Vagina (tissue), 2 donors: Measurements from ENCODE around the gene LENG1. TPM values are rescaled to one million over a fixed set of nuclear protein-coding genes. Genes with fewer than 3 reads are reported as not detected.

Source experiments
- DNase-seq, 2 donors: peaks; one replicate each; pipeline ENCODE4 v3.0.0-alpha.2; 2017; ENCODE audit errors: extremely low spot score in 2 of 2
- H3K27ac ChIP-seq: fragments of 200-600 bp; sonication (generic); one replicate; pipeline ENCODE4 v1.5.1; 2019
- H3K27me3 ChIP-seq: fragments of 200-600 bp; sonication (generic); one replicate; pipeline ENCODE4 v1.5.1; 2019
- H3K36me3 ChIP-seq, 2 donors: fragments of 200-600 bp; sonication (generic); one replicate each; pipeline ENCODE4 v1.5.1; 2017 to 2019
- H3K4me1 ChIP-seq: fragments of 200-600 bp; sonication (generic); one replicate; pipeline ENCODE4 v1.5.1; 2019
- H3K4me3 ChIP-seq, 2 donors: fragments of 200-600 bp; sonication (generic); 1 replicate in 1 of 2; 2 replicates in 1 of 2; pipeline ENCODE4 v1.5.1; 2016 to 2019
- H3K9me3 ChIP-seq: fragments of 200-600 bp; sonication (generic); one replicate; pipeline ENCODE4 v1.5.1; 2019
- CTCF ChIP-seq, 3 experiments: fragments of 450-650 bp in 2 of 3; fragments of 200-600 bp in 1 of 3; sonication (generic) in 1 of 3; IDR thresholded peaks; one replicate each; pipeline ENCODE4 v1.5.1; 2017 to 2019; ENCODE audit warnings: antibody characterized with exemption in 3 of 3, mild to moderate bottlenecking in 2 of 3, moderate library complexity in 2 of 3
- POLR2A ChIP-seq, 2 donors: fragments of 450-650 bp; IDR thresholded peaks; one replicate each; pipeline ENCODE4 v1.6.1; 2017; ENCODE audit warnings: antibody characterized with exemption in 2 of 2, mild to moderate bottlenecking in 2 of 2, moderate library complexity in 2 of 2
- POLR2AphosphoS5 ChIP-seq, 2 donors: sonication (generic); formaldehyde crosslinking; IDR thresholded peaks; one replicate each; pipeline ENCODE4 v1.9.0; 2017; ENCODE audit warnings: antibody characterized with exemption in 2 of 2, mild to moderate bottlenecking in 2 of 2, low read depth in 1 of 2; ENCODE audit not compliant: insufficient read depth in 1 of 2
- intact Hi-C: fragments of 100-400 bp; cut with DNase I; formaldehyde crosslinking; loops from one replicate; pipeline ENCODE4 v1.15.1; 2023
- total RNA-seq: library from RNA; depleted of rRNA; stranded (reverse); fragments of >200 nt; gene quantifications from one replicate; pipeline ENCODE4 v1.2.3, GENCODE V29; 2016

LENG1 gene
- total RNA-seq, 1 donor from 2014 or later: 5.4 TPM

- H3K4me3 ChIP-seq: no peak overlapping the region
- DNase-seq: no peak
- peaks cover 47% of the 10 kb centered on the region for H3K4me1 ChIP-seq
- no peaks in the 10 kb centered on the region for H3K9me3 ChIP-seq
- TF ChIP-seq CTCF (IDR thresholded peaks at IDR 0.05) (no peak), POLR2A (IDR thresholded peaks at IDR 0.05) (no peak), POLR2AphosphoS5 (IDR thresholded peaks at IDR 0.05; ENCODE audit: insufficient read depth in 1 of 2, low read depth in 1 of 2) (no peak)
- H3K36me3 ChIP-seq: no peaks in the 10 kb centered on the region
- H3K27me3 ChIP-seq: no peaks in the 10 kb centered on the region
- H3K27ac ChIP-seq: no peak overlapping the region
- intact Hi-C loops: no loop called here
These were observed 5.0 kb upstream of the LENG1 start for GRCh38 chr19:54164369-54165068.

GRCh38 chr19:54162884-54163283, 3.4 kb upstream of the LENG1 start:
- Histone ChIP-seq H3K4me1 (peaks cover 56% of the 10 kb centered on the region), H3K27ac (no peak overlapping the region)

GRCh38 chr19:54162241-54162805, 2.8 kb upstream of the LENG1 start:
- no peaks in the 10 kb centered on the region for H3K9me3 ChIP-seq
- peaks cover 0 to 6% of the 10 kb centered on the region in 2 donors for H3K36me3 ChIP-seq
- peaks cover 56% of the 10 kb centered on the region for H3K4me1 ChIP-seq
- no peak for TF ChIP-seq CTCF (IDR thresholded peaks at IDR 0.05)
- TF ChIP-seq POLR2AphosphoS5 (IDR thresholded peaks at IDR 0.05; ENCODE audit: insufficient read depth in 1 of 2, low read depth in 1 of 2): peak in 1 of 2 donors; percentile 47
- TF ChIP-seq POLR2A (IDR thresholded peaks at IDR 0.05): no peak
- H3K27ac ChIP-seq: no peak overlapping the region
- no peaks in the 10 kb centered on the region for H3K27me3 ChIP-seq
- intact Hi-C loops: no loop called here
- DNase-seq: no peak
- peak overlapping the region; percentile 43 to 46 for H3K4me3 ChIP-seq

More at GRCh38 chr19:54162884-54163283, 3.4 kb upstream of the LENG1 start:
- intact Hi-C loops: no loop called here
- Histone ChIP-seq H3K36me3 (peaks cover 0 to 3% of the 10 kb centered on the region in 2 donors), H3K27me3 (no peaks in the 10 kb centered on the region), H3K4me3 (peak overlapping the region; percentile 43 to 46), H3K9me3 (no peaks in the 10 kb centered on the region)
- no peak for TF ChIP-seq CTCF (IDR thresholded peaks at IDR 0.05)
- no peak for TF ChIP-seq POLR2AphosphoS5 (IDR thresholded peaks at IDR 0.05; ENCODE audit: insufficient read depth in 1 of 2, low read depth in 1 of 2)
- TF ChIP-seq POLR2A (IDR thresholded peaks at IDR 0.05): no peak
- DNase-seq: no peak

- Histone ChIP-seq H3K4me1 (peaks cover 56% of the 10 kb centered on the region), H3K27ac (peak overlapping the region; percentile 82)
- intact Hi-C loops: no loop called here
These were observed 1.3 kb upstream of the LENG1 start for GRCh38 chr19:54160854-54161253.

More at GRCh38 chr19:54160854-54161253, 1.3 kb upstream of the LENG1 start:
- H3K27me3 ChIP-seq: no peaks in the 10 kb centered on the region
- H3K9me3 ChIP-seq: no peaks in the 10 kb centered on the region
- peaks cover 0 to 19% of the 10 kb centered on the region in 2 donors for H3K36me3 ChIP-seq
- no peak for DNase-seq
- no peak for TF ChIP-seq CTCF (IDR thresholded peaks at IDR 0.05)
- no peak for TF ChIP-seq POLR2AphosphoS5 (IDR thresholded peaks at IDR 0.05; ENCODE audit: insufficient read depth in 1 of 2, low read depth in 1 of 2)
- no peak for TF ChIP-seq POLR2A (IDR thresholded peaks at IDR 0.05)
- H3K4me3 ChIP-seq: peak overlapping the region; percentile 67 to 72
